HCT116 (cell line): ENCODE data around the gene BSG. TPM values are rescaled to one million over a fixed set of nuclear protein-coding genes. Genes with fewer than 3 reads are reported as not detected.

Source experiments
- ATAC-seq: fragments of 200-7000 bp; cut with Tn5 transposase; 2 replicates; pipeline ENCODE4 v1.9.1; 2020; ENCODE audit warnings: mild to moderate bottlenecking, moderate library complexity
- BruUV-seq: library from RNA; stranded (reverse); fragments of 400-500 nt; replicated peaks from 2 replicates; lab custom pipeline; 2021; lab: Mats Ljungman, UMichigan
- CTCF ChIA-PET: fragments of 300-600 bp; sonication (Branson Sonifier 250); formaldehyde crosslinking; loops from one replicate; lab custom pipeline; 2021; ENCODE audit warnings: antibody characterized with exemption; lab: Charles Lee
- POLR2A ChIA-PET: fragments of 300-600, 350-600 bp; sonication (Branson Sonifier 250); formaldehyde crosslinking; loops from one replicate; lab custom pipeline; 2021; ENCODE audit warnings: antibody characterized with exemption; lab: Charles Lee
- RAD21 ChIA-PET, 2 experiments: fragments of 300-600 bp; sonication (Branson Sonifier 250); formaldehyde crosslinking; loops; one replicate each; lab custom pipeline; 2023; ENCODE audit warnings: low total read pairs in 2 of 2; ENCODE audit not compliant: uncharacterized antibody in 2 of 2, unreplicated experiment in 2 of 2, low non-redundant PET in 1 of 2; lab: Charles Lee
- DNase-seq: peaks from one replicate; pipeline ENCODE4 v3.0.0-alpha.2; 2010; ENCODE audit warnings: low read depth, low spot score
- H2AFZ ChIP-seq: fragments of 200-600 bp; shearing (Covaris generic), sonication (generic); 2 replicates; pipeline ENCODE4 v1.6.1; 2017; ENCODE audit warnings: low read depth, mixed run types, mixed read lengths, antibody characterized with exemption, low read length; ENCODE audit not compliant: poor library complexity, severe bottlenecking
- H3K27ac ChIP-seq: 2 replicates; pipeline ENCODE4 v1.5.1; 2012; ENCODE audit warnings: low read depth, low read length
- H3K27me3 ChIP-seq: fragments of 200-600 bp; sonication (generic); 2 replicates; pipeline ENCODE4 v1.6.1; 2016; ENCODE audit warnings: mixed run types, low read length, mixed read lengths; ENCODE audit not compliant: insufficient read depth
- H3K36me3 ChIP-seq, 2 experiments: fragments of 200-500 bp in 1 of 2; fragments of 200-600 bp in 1 of 2; sonication (Bioruptor generic) in 1 of 2; sonication (generic) in 1 of 2; 2 replicates each; pipeline versions ENCODE4 v1.5.1 to v1.6.1; 2014 to 2016; ENCODE audit warnings: low read length in 2 of 2, inconsistent platforms in 1 of 2, mixed read lengths in 1 of 2, mixed run types in 1 of 2; ENCODE audit not compliant: insufficient read depth in 2 of 2, control insufficient read depth in 1 of 2
- H3K4me1 ChIP-seq, 2 experiments: fragments of 200-600 bp in 1 of 2; sonication (generic) in 1 of 2; 2 replicates each; pipeline versions ENCODE4 v1.5.1 to v1.6.1; 2012 to 2017; ENCODE audit warnings: low read length in 2 of 2, inconsistent platforms in 1 of 2, mild to moderate bottlenecking in 1 of 2, mixed read lengths in 1 of 2, mixed run types in 1 of 2, moderate library complexity in 1 of 2; ENCODE audit not compliant: insufficient read depth in 2 of 2, control insufficient read depth in 1 of 2
- H3K4me2 ChIP-seq: fragments of 200-600 bp; sonication (generic); 2 replicates; pipeline ENCODE4 v1.6.1; 2017; ENCODE audit warnings: mixed run types, low read length, mixed read lengths
- H3K4me3 ChIP-seq, 2 experiments: fragments of 200-600 bp in 1 of 2; sonication (generic) in 1 of 2; replicated peaks in 1 of 2; 2 replicates each; pipeline ENCODE4 v1.5.1; 2011 to 2016; ENCODE audit warnings: low read length in 2 of 2, control low read depth in 1 of 2, low read depth in 1 of 2, mild to moderate bottlenecking in 1 of 2, mixed read lengths in 1 of 2, mixed run types in 1 of 2
- H3K79me2 ChIP-seq: fragments of 200-600 bp; sonication (generic); 2 replicates; pipeline ENCODE4 v1.6.1; 2017; ENCODE audit warnings: mild to moderate bottlenecking, mixed run types, low read length, moderate library complexity, mixed read lengths; ENCODE audit not compliant: insufficient read depth
- H3K9ac ChIP-seq: fragments of 200-600 bp; sonication (generic); 2 replicates; pipeline ENCODE4 v1.6.1; 2016; ENCODE audit warnings: low read length, mixed read lengths
- H3K9me2 ChIP-seq: fragments of 200-600 bp; sonication (generic), shearing (Covaris generic); 2 replicates; pipeline ENCODE4 v1.6.1; 2017; ENCODE audit warnings: mixed run types, mild to moderate bottlenecking, moderate library complexity; ENCODE audit not compliant: insufficient read depth
- H3K9me3 ChIP-seq, 2 experiments: fragments of 200-500 bp in 1 of 2; fragments of 200-600 bp in 1 of 2; sonication (Bioruptor generic) in 1 of 2; sonication (generic) in 1 of 2; 2 replicates each; pipeline ENCODE4 v1.6.1; 2014 to 2017; ENCODE audit warnings: low read length in 2 of 2, mixed read lengths in 2 of 2, inconsistent platforms in 1 of 2, low read depth in 1 of 2, mild to moderate bottlenecking in 1 of 2, mixed run types in 1 of 2, moderate library complexity in 1 of 2; ENCODE audit not compliant: control insufficient read depth in 1 of 2, insufficient read depth in 1 of 2
- H4K20me1 ChIP-seq: fragments of 200-600 bp; sonication (generic), shearing (Covaris generic); 2 replicates; pipeline ENCODE4 v1.6.1; 2017; ENCODE audit warnings: mixed run types, mild to moderate bottlenecking, moderate library complexity; ENCODE audit not compliant: insufficient read depth
- CBX3 ChIP-seq: IDR thresholded peaks from 2 replicates; pipeline ENCODE4 v1.6.1; 2012; ENCODE audit warnings: low read depth
- EGR1 ChIP-seq: IDR thresholded peaks from 2 replicates; pipeline ENCODE4 v1.6.1; 2012; ENCODE audit warnings: low read depth
- ELF1 ChIP-seq: IDR thresholded peaks from 2 replicates; pipeline ENCODE4 v1.6.1; 2012; ENCODE audit warnings: low read depth, borderline replicate concordance
- EZH2 ChIP-seq: fragments of 200-600 bp; sonication (generic); IDR thresholded peaks from 2 replicates; pipeline ENCODE4 v1.6.1; 2017; ENCODE audit warnings: antibody characterized with exemption, mixed run types
- POLR2AphosphoS5 ChIP-seq: IDR thresholded peaks from 2 replicates; pipeline ENCODE4 v1.6.1; 2011; ENCODE audit warnings: mild to moderate bottlenecking, low read depth, low read length, moderate library complexity
- SP1 ChIP-seq: IDR thresholded peaks from 2 replicates; pipeline ENCODE4 v1.6.1; 2012; ENCODE audit warnings: low read depth
- YY1 ChIP-seq: IDR thresholded peaks from 2 replicates; pipeline ENCODE4 v1.6.1; 2011; ENCODE audit warnings: low read length, low read depth, moderate library complexity, mild to moderate bottlenecking; ENCODE audit not compliant: insufficient replicate concordance; ENCODE audit errors: extremely low read depth
- ZFX ChIP-seq: fragments of 450-650 bp; IDR thresholded peaks from 2 replicates; pipeline ENCODE4 v1.6.1; 2017
- intact Hi-C: fragments of 100-400 bp; cut with micrococcal nuclease; formaldehyde crosslinking; loops from 2 replicates; pipeline ENCODE4 v1.10.0; 2022
- total RNA-seq: library from RNA; stranded (reverse); gene quantifications from one replicate; pipeline ENCODE4 v1.2.1, GENCODE V29; 2021; ENCODE audit not compliant: unreplicated experiment
- TF ChIP-seq, protein P1 (sequence below): IDR thresholded peaks from 2 replicates; pipeline ENCODE4 v1.6.1; 2011; ENCODE audit warnings: mild to moderate bottlenecking, low read length, moderate library complexity; ENCODE audit not compliant: insufficient replicate concordance; ENCODE audit errors: extremely low read depth
- TF ChIP-seq, protein P2 (sequence below): IDR thresholded peaks from 2 replicates; pipeline ENCODE4 v1.6.1; 2012
- TF ChIP-seq, protein P3 (sequence below): IDR thresholded peaks from 2 replicates; pipeline ENCODE4 v1.6.1; 2012; ENCODE audit warnings: low read depth

Gene BSG
- total RNA-seq, 1 experiment from 2014 or later, result 603 TPM

DNA sequence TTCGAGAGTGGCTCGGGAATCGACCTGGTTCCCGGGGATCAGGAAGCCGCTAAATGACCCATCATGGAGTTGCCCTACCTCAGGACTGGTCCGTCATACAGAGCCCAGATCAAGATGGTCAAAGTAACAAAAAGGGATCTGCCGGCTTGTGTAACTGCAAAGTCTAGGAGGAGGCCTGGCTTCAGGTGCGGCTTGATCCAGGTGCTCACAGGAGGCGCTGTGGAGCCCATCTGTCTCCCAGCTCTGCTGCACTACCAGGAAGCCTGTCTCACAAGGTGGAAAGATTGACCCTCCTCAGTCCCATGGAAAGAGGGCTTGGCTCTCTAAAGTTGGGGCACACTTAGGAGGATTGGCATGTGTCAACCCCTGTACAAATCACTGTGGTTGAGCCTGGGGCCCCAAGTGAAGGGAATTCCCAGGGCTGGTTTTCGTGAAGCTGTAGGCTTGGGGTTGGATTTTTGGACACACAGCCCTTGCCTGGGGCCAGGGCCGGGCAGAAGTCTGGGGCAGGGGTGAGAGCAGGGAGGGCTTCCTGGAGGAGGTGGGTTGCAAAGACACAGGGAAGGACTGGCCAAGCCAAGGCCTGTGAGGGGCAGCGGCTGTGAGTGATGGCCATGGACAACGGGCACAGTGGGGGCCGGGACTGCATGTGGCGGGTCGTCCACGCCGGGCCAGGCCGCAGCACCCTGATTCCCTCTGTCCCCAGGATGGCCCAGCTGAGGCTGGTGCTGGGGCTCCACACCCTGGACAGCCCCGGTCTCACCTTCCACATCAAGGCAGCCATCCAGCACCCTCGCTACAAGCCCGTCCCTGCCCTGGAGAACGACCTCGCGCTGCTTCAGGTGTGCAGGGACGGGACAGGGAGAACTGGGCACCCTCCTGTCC is 24.3 kb upstream of the BSG start:
- ChIA-PET RAD21 (no interaction called here), POLR2A (no interaction called here)
- Histone ChIP-seq H3K79me2 (no peaks in the 10 kb centered on the region), H4K20me1 (no peaks in the 10 kb centered on the region), H3K9ac (no peak overlapping the region), H3K4me1 (peaks cover 0 to 10% of the 10 kb centered on the region in 2 experiments; a peak in 1 of 4 replicates), H3K9me2 (no peaks in the 10 kb centered on the region), H2AFZ (no peak overlapping the region), H3K4me3 (no peak overlapping the region), H3K27me3 (no peaks in the 10 kb centered on the region), H3K36me3 (no peaks in the 10 kb centered on the region), H3K27ac (no peak overlapping the region)
- DNase-seq (no peak), ATAC-seq (no peak)
- no TSS peak for BruUV-seq
- TF ChIP-seq ELF1 (no peak), CBX3 (no peak), EGR1 (no peak), YY1 (no peak), SP1 (no peak), POLR2AphosphoS5 (no peak), EZH2 (no peak), ZFX (no peak)
- TF ChIP-seq, protein P1, sequence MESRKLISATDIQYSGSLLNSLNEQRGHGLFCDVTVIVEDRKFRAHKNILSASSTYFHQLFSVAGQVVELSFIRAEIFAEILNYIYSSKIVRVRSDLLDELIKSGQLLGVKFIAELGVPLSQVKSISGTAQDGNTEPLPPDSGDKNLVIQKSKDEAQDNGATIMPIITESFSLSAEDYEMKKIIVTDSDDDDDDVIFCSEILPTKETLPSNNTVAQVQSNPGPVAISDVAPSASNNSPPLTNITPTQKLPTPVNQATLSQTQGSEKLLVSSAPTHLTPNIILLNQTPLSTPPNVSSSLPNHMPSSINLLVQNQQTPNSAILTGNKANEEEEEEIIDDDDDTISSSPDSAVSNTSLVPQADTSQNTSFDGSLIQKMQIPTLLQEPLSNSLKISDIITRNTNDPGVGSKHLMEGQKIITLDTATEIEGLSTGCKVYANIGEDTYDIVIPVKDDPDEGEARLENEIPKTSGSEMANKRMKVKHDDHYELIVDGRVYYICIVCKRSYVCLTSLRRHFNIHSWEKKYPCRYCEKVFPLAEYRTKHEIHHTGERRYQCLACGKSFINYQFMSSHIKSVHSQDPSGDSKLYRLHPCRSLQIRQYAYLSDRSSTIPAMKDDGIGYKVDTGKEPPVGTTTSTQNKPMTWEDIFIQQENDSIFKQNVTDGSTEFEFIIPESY, result no peak
- TF ChIP-seq, protein P2, sequence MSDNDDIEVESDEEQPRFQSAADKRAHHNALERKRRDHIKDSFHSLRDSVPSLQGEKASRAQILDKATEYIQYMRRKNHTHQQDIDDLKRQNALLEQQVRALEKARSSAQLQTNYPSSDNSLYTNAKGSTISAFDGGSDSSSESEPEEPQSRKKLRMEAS, result no peak
- TF ChIP-seq, protein P3, sequence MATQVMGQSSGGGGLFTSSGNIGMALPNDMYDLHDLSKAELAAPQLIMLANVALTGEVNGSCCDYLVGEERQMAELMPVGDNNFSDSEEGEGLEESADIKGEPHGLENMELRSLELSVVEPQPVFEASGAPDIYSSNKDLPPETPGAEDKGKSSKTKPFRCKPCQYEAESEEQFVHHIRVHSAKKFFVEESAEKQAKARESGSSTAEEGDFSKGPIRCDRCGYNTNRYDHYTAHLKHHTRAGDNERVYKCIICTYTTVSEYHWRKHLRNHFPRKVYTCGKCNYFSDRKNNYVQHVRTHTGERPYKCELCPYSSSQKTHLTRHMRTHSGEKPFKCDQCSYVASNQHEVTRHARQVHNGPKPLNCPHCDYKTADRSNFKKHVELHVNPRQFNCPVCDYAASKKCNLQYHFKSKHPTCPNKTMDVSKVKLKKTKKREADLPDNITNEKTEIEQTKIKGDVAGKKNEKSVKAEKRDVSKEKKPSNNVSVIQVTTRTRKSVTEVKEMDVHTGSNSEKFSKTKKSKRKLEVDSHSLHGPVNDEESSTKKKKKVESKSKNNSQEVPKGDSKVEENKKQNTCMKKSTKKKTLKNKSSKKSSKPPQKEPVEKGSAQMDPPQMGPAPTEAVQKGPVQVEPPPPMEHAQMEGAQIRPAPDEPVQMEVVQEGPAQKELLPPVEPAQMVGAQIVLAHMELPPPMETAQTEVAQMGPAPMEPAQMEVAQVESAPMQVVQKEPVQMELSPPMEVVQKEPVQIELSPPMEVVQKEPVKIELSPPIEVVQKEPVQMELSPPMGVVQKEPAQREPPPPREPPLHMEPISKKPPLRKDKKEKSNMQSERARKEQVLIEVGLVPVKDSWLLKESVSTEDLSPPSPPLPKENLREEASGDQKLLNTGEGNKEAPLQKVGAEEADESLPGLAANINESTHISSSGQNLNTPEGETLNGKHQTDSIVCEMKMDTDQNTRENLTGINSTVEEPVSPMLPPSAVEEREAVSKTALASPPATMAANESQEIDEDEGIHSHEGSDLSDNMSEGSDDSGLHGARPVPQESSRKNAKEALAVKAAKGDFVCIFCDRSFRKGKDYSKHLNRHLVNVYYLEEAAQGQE, result no peak
- TF ChIP-seq, all 23 proteins: peak for 0
- Histone ChIP-seq H3K9me3 (no peaks in the 10 kb centered on the region), H3K4me2 (no peak overlapping the region)
- CTCF ChIA-PET, result no interaction called here
- intact Hi-C loops, result no loop called here
